NCI-H128 (cell line): Measurements from ENCODE around the gene RFX1.

Source experiments
- DNase-seq: peaks from one replicate; lab custom pipeline; 2025; ENCODE audit not compliant: unreplicated experiment; lab: John Stamatoyannopoulos, UW

RFX1 gene

GRCh38 chr19:13914777-13915176 lies 91.3 kb downstream of the RFX1 start:
- no peak for DNase-seq

DNA sequence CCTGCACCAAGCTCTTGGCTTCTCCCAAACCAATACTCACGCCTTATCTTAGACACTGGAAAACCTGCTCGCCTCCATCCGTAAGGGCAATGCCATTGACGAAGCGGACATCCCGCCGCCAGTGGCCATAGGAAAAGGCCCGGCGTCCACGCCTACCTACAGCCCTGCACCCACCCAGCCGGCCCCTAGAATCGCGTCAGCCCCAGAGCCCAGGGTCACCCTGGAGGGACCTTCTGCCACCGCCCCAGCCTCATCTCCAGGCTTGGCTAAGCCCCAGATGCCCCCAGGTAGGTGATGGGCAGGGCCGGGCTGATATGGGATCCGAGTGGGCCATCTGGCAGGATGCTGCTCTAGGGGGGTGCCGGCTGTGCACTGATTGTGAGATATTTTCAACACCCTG lies 92.8 kb downstream of the RFX1 start:
- no peak for DNase-seq
